Measurements from ENCODE around the gene SAP25.

DNA sequence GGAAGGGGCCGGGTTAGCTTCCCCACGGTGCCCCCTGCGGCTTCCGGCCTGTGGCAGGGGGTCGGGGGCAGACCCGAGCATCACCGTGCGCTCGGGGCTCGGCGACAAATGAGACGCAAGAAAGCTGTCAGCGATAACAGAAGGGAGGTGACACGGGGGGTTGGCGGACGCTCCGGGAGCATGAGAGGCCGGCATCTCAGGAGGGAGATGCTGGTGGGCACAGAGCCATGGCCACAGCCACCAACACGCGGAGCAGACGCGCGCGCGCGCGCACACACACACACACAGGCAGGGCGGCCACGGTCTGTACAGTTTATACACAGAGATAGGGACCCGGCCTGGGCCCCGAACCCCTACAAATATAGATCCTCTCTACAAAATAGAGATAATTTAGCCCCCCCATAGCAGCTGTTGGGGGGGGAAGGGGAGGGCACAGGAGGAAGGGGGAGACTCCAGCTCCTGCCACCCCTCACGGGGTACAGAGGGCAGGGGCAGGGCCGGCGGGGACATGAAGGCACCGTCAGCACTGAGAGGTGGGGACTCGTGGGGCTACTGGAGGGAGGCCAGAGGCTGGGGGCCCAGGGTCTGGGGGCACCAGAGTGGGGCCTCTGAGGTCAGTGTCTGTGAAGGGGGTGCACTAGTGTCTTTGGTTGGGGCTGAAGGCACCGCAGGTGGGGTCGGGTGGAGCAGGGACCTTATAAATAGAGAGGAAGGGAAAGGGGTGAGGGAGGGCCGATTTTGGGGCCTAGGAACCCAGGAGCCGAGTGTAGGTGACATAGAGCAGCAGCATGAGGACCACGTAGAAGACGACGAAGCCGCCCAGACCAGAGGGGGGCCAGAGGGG lies 884 bp upstream of the SAP25 start:
- TF ChIP-seq, protein P1, sequence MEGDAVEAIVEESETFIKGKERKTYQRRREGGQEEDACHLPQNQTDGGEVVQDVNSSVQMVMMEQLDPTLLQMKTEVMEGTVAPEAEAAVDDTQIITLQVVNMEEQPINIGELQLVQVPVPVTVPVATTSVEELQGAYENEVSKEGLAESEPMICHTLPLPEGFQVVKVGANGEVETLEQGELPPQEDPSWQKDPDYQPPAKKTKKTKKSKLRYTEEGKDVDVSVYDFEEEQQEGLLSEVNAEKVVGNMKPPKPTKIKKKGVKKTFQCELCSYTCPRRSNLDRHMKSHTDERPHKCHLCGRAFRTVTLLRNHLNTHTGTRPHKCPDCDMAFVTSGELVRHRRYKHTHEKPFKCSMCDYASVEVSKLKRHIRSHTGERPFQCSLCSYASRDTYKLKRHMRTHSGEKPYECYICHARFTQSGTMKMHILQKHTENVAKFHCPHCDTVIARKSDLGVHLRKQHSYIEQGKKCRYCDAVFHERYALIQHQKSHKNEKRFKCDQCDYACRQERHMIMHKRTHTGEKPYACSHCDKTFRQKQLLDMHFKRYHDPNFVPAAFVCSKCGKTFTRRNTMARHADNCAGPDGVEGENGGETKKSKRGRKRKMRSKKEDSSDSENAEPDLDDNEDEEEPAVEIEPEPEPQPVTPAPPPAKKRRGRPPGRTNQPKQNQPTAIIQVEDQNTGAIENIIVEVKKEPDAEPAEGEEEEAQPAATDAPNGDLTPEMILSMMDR (IDR thresholded peaks at IDR 0.05), result no peak
- TF ChIP-seq POLR2AphosphoS5 (IDR thresholded peaks at IDR 0.05), result no peak

All from sigmoid colon (tissue), 4 donors.